Activated T-cell treated with anti-CD3 and anti-CD28 coated beads for 48 hours (primary cell): ENCODE measurements around the gene KYNU.

Experiments used
- DNase-seq: peaks from one replicate; pipeline ENCODE4 v3.0.0-alpha.2; 2020; ENCODE audit warnings: low read depth

KYNU gene

GRCh38 chr2:142966284-142966683 lies 88.8 kb downstream of the KYNU start:
- DNase-seq, result no peak

DNA sequence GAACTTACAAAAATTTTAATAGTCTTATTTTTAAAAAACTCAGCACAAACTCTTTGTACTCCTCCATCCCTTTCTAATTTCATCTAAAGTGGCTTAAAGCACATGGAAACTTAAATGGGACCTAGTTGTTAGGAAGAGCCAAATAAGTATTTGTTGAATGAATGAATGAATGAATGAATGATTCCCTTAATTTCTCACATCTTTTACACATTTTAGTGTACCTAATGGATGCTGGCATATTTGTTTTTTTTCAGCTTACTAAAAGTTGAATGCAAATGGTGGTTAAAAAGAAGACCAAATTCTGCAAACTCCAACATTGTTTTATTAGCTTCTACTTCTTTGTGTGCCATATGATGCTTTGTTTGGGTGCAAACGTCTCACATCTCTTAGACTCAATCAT lies 89.6 kb downstream of the KYNU start:
- DNase-seq, result no peak

- no peak for DNase-seq
These were observed 95.8 kb downstream of the KYNU start for GRCh38 chr2:142973160-142973821.

DNA sequence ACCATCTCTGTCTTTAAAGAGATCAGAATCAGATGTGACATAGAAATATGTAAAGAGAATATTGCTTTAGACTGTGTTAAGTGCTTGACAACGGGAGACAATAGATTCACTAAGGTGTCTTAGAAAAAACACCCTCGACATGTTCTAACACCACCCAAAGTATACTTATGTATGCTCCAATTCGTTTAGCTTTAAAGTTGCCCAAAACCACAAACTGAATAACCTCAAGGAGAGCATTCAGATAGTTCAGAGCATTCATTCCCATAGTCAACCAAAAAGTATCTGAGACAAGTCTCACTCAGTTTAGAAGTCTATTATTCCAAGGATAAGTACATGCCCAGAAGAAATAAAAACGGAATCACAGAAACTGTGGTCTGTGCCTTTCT lies 96.4 kb downstream of the KYNU start:
- no peak for DNase-seq

DNA sequence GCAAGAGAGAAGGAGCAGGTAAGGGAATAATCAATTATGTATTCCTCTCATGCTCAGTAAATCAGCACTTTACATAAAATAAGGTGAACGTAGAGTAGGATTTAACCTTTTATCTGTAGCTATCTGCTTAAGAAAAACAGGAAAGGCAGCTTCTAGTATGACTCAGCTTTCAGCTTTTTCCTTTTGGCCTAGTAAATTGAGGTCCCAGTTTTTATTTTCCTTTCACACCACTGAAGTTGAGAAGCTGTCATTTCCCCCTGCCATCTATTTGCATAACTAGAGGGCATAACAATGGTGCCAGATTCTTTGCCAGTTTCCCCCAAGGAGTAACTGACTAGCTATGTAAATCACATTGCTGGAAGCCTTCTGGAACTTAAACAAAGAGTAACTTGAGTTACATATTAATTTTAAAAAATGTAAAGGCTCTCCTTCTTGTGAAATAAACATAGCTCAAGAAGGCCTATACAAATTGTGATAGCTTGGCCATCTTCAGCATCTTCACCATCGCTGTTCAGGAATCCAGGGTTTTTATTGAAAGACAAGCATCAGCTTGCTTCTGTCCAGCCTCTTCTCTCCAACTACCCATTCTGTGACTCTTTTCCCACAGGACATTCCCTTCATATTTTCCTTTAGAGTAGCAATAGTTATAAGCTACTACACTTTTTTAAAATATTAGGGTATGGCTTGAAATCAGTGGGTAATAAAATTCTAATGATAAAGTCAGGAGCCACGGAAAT lies 97.0 kb downstream of the KYNU start:
- no peak for DNase-seq

DNA sequence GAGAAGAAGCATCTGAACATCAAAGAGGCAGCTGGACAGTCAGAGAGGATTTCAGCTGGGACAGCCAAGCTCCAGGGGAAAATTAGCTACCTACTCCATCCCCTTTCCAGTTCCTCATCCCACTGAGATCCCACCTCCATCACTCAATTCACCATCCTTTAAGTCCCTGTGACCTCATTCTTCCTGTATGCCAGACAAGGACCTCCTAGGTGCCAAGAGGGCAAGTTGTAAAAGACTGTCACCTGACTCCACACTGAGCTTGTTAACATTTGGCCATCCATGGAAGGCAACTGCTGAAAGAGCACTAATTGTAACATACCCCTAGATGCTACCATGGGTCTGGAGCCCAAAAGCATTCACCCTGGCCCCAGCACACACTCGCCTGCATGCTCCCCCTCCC lies 97.8 kb downstream of the KYNU start:
- DNase-seq, result no peak

GRCh38 chr2:142980246-142981068 lies 103.0 kb downstream of the KYNU start:
- DNase-seq, result no peak

GRCh38 chr2:142981069-142981378 lies 103.6 kb downstream of the KYNU start:
- DNase-seq, result no peak

GRCh38 chr2:142981756-142982155 lies 104.3 kb downstream of the KYNU start:
- no peak for DNase-seq

- DNase-seq, result no peak
These were observed 105.7 kb downstream of the KYNU start for GRCh38 chr2:142983174-142983573.

DNA sequence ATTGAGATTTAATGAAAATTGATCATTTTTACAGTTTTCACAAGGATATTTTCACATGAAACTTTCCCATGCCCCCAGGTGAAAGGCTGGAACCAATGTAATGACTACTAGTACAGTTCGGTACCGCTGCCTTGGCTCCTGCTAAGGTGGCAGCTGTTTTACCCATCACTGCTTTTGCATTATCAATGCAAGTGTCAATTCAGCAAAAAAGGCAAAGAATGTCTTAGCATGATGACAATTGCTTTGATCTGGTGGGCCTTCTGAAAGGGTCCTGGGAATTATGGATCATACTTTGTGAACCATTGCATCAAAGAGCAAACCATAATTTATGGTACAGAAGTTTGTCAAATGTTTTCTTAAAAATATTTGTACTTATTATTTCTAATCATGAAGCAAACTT lies 107.2 kb downstream of the KYNU start:
- DNase-seq, result no peak

DNA sequence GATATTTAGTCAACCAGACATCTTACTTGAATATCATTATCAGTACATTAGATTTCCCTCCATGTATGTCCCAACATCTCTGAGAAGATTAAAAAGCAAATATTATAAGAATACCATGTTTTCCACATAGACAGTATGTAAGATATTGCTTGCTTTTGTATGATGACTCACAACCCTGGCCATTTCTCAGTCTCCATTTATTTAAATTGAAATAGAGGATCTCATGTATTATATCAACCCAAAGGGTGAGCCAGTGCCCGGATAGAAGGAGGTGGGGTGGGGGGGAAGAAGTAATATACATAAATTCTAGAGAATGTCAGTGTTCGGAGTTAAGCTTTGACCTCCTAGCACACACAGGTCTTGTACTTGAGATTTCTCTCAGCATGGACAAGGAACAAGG lies 109.6 kb downstream of the KYNU start:
- no peak for DNase-seq

GRCh38 chr2:142989273-142990204 lies 112.1 kb downstream of the KYNU start:
- no peak for DNase-seq

DNA sequence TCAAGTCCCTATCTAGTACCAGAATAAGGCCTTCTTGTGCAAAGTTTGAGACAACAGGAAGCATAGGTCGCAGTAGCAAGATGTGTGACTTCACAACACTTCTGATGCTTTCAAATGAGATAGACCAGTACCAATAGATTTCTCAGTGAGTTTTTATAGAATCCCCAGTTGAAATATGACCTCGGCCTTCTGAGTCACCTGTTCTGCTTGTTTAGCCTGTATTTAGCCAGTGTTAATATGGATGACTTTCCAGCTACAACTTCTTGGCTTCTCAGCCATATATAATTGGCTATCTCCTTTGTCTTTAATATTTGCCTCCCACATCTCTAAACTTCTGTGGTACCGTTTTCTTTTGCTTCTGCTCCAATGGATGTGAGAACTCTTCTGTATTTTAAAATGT lies 113.8 kb downstream of the KYNU start:
- no peak for DNase-seq

DNA sequence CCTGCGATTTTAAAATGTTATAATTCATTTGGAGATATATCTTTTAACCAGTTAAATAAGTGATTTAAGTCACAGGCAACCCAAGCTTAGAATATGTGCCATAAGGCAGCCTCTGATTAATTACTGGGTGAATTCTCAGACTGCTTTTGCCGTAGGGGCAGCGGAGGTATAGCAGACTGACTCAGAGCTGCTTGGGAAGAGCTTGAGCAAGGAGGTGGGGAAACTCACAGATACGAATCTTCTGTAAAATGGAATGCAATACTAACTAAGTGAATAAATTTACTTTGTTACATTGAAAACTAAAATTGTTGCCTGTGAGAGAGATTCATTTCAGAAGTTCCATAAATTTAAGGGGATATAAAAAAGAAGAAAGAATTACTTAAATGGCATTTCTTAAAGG lies 115.4 kb downstream of the KYNU start:
- DNase-seq, result no peak

DNA sequence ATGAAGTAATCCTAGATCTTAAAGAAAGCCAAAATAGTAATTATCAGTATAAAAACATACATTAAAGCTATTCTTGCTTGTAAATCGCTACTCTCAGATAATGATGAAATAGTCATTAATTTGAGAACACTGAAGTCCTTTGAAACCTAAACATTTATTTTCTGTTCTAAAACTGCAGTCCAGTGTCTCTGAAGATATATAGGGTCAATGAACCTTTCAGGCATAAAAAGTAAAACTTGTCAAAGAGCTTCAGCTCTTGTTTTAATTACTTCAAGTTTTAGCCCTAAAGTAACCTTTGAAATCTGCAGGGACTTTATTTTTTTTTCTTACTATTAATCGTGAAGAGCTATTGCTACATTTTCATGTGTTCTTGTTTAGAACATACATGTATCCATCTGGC lies 116.3 kb downstream of the KYNU start:
- no peak for DNase-seq

DNA sequence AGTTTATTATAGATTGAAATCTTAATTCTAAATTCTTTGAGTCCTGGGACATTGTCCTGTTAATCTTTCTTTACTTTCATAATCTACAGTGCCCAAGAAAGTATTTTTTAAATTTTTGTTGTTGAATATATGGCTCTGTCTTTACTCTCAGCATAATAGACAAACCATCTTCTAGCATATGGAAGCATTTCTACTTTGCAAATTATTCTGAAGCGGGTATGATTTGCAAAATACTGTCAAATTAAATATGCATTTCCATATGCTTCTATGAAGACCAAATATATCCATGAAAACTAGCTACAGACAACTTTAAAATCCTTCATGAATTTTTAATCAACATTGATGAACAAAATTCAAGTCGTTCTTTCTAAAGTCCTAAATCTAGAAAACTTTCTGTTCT lies 117.2 kb downstream of the KYNU start:
- no peak for DNase-seq

GRCh38 chr2:142997231-142997630 lies 119.8 kb downstream of the KYNU start:
- no peak for DNase-seq

GRCh38 chr2:143000599-143000998 lies 123.1 kb downstream of the KYNU start:
- DNase-seq, result no peak

- DNase-seq, result no peak
These were observed 124.0 kb downstream of the KYNU start for GRCh38 chr2:143001501-143001900.

DNA sequence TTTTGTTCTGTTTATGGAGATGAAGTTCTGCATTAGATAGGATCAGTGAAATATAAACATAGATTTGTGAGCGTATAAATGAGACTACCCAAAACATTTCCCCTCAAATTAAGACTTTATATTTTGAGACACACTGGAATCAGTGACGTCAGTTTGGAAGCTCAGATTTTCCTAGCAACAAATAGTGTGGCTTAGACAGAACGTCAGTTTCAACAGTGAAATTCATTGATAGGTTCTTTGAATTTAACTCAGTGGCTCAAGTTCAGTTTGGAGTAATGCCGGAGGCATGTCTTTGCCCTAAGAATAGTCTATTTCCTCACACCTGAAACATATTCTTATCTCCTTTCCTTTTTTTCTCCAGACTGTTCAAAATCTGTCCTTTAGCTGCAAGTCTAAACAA lies 138.2 kb downstream of the KYNU start:
- DNase-seq, result no peak

DNA sequence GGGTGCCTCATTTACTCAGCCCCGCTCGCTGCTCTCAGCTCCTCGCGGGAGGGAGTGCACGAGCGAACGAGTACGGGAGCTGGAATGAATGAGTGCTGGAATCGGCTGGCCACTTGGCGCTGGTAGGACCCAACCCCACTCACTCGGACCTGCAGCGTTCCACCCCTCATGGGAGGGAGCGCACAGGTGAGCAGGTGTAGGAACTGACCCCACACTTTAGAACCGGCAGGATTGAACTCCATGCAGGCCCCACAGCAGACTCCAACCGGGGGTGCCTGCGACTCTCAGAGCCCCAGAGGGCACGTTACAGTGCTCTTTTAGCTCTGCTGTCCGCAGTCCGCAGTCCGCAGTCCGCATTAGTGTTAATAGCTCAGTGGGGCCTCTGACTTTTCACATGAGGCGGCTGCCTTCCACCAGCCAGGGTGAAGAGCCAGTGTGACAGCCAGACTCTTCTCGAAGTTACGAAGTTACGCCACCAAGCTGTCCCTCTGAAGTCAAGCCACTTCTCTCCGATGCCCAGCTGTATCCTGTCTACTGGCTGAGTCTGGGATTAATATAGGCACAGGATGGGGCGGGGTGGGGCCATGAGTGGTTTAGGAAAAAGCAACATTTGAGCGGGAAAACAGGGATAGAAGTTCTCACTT lies 149.1 kb downstream of the KYNU start:
- no peak for DNase-seq
